Spleen (tissue), 7 donors: ENCODE results near the gene ST6GALNAC3.

Experiments used
- POLR2AphosphoS5 ChIP-seq, 3 donors: sonication (generic); formaldehyde crosslinking; IDR thresholded peaks; one replicate each; pipeline ENCODE4 v1.5.1; 2017; ENCODE audit warnings: antibody characterized with exemption in 3 of 3
- TF ChIP-seq, protein P1 (sequence below), 11 experiments: fragments of 200-600 bp in 7 of 11; fragments of 450-650 bp in 4 of 11; sonication (generic) in 4 of 11; IDR thresholded peaks in 8 of 11; conservative IDR thresholded peaks in 3 of 11; 1 replicate in 7 of 11; 2 replicates in 4 of 11; pipeline versions ENCODE4 v1.4.0 to v1.8.0; 2016 to 2021; ENCODE audit warnings: antibody characterized with exemption in 11 of 11, inconsistent platforms in 4 of 11, mild to moderate bottlenecking in 1 of 11
- donor health status: DM: no; HTN: no; CAD: no; lungs with moderate emphysema.
- donor health status: DM: no; HTN: no; CAD: no.
- donor health status: DM: no; HTN: no; CAD: no.

DNA sequence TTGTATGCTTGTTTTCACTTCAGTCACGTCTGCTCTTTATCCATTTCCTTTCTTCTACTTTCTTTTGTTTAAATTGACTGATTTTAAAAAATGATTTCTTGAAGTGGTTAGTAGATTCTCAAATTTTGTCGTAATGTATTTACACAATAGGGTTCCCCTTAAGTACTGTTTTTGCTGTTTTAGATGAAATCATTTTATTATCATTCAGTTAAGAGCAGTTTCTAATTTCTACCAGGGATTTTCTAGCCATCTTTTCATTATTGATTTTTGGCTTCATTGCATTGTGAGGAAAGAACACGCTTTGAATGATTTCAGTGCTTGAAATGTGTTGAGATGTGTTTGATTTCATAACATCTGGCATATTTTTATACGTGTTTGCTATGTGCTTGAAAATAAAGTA, 27.0 kb downstream of the ST6GALNAC3 start:
- TF ChIP-seq POLR2AphosphoS5 (IDR thresholded peaks at IDR 0.05), result no peak
- TF ChIP-seq, protein P1, sequence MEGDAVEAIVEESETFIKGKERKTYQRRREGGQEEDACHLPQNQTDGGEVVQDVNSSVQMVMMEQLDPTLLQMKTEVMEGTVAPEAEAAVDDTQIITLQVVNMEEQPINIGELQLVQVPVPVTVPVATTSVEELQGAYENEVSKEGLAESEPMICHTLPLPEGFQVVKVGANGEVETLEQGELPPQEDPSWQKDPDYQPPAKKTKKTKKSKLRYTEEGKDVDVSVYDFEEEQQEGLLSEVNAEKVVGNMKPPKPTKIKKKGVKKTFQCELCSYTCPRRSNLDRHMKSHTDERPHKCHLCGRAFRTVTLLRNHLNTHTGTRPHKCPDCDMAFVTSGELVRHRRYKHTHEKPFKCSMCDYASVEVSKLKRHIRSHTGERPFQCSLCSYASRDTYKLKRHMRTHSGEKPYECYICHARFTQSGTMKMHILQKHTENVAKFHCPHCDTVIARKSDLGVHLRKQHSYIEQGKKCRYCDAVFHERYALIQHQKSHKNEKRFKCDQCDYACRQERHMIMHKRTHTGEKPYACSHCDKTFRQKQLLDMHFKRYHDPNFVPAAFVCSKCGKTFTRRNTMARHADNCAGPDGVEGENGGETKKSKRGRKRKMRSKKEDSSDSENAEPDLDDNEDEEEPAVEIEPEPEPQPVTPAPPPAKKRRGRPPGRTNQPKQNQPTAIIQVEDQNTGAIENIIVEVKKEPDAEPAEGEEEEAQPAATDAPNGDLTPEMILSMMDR (IDR thresholded peaks at IDR 0.05 in 8 of 11, conservative IDR thresholded peaks at IDR 0.05 in 3 of 11), result no peak
